Upper lobe of left lung (tissue), 4 donors: ENCODE results near the gene KIAA2012.

Experiments used
- EP300 ChIP-seq, 4 donors: sonication (generic); formaldehyde crosslinking; IDR thresholded peaks; one replicate each; pipeline ENCODE4 v1.5.1; 2017; ENCODE audit warnings: antibody characterized with exemption in 4 of 4, control low read depth in 2 of 4
- POLR2A ChIP-seq, 4 donors: fragments of 450-650 bp; IDR thresholded peaks; one replicate each; pipeline ENCODE4 v1.5.1; 2016 to 2017; ENCODE audit warnings: antibody characterized with exemption in 4 of 4, mild to moderate bottlenecking in 2 of 4

- TF ChIP-seq EP300 (IDR thresholded peaks at IDR 0.05), result no peak
- no peak for TF ChIP-seq POLR2A (IDR thresholded peaks at IDR 0.05)
Observed at GRCh38 chr2:202154613-202155012, 81.6 kb downstream of the KIAA2012 start.
